ENCODE data around the gene CYB5RL.
"Not testable (repeated sequence)": the region's sequence is repeated elsewhere in the genome, so short reads cannot be mapped to it uniquely, and the experiment has no call there.

Gene CYB5RL

GRCh38 chr1:54199765-54200518, at the start of gene CYB5RL, which contains the start of gene MRPL37:
Gene CYB5RL (minus strand): TSS chr1:54200030. CDS start chr1:54195616, 4,414 bp downstream.
Gene MRPL37 (plus strand): TSS chr1:54200167. CDS start chr1:54200244, 77 bp downstream.
- peak; percentile 89 for DNase-seq (ENCODE audit: low spot score)

- DNase-seq (ENCODE audit: low spot score), result no peak
Measured at GRCh38 chr1:54248966-54249365, 49.1 kb upstream of the CYB5RL start.

- DNase-seq (ENCODE audit: low spot score), result no peak
Measured at GRCh38 chr1:54247863-54248515, 48.2 kb upstream of the CYB5RL start.

- DNase-seq (ENCODE audit: low spot score), result no peak
Measured at GRCh38 chr1:54246116-54246721, 46.4 kb upstream of the CYB5RL start.

GRCh38 chr1:54245501-54245900, 45.7 kb upstream of the CYB5RL start:
- DNase-seq (ENCODE audit: low spot score), result no peak

GRCh38 chr1:54244655-54245054, 44.8 kb upstream of the CYB5RL start:
- DNase-seq (ENCODE audit: low spot score), result no peak

- DNase-seq (ENCODE audit: low spot score), result no peak
Measured at GRCh38 chr1:54243022-54243421, 43.2 kb upstream of the CYB5RL start.

- DNase-seq (ENCODE audit: low spot score), result no peak
Measured at GRCh38 chr1:54241364-54241763, 41.5 kb upstream of the CYB5RL start.

GRCh38 chr1:54240741-54241335, 41.0 kb upstream of the CYB5RL start:
- no peak for DNase-seq (ENCODE audit: low spot score)

GRCh38 chr1:54239631-54240031, 39.8 kb upstream of the CYB5RL start:
- DNase-seq (ENCODE audit: low spot score), result peak; percentile 30

- DNase-seq (ENCODE audit: low spot score), result no peak
Measured at GRCh38 chr1:54239035-54239383, 39.2 kb upstream of the CYB5RL start.

GRCh38 chr1:54238353-54239034, 38.7 kb upstream of the CYB5RL start:
- no peak for DNase-seq (ENCODE audit: low spot score)

GRCh38 chr1:54237586-54237985, 37.8 kb upstream of the CYB5RL start:
- no peak for DNase-seq (ENCODE audit: low spot score)

GRCh38 chr1:54234284-54234683, 34.5 kb upstream of the CYB5RL start:
- no peak for DNase-seq (ENCODE audit: low spot score)

- not testable (repeated sequence) for DNase-seq (ENCODE audit: low spot score)
Measured at GRCh38 chr1:54233196-54233595, 33.4 kb upstream of the CYB5RL start.

GRCh38 chr1:54230507-54231339, 30.9 kb upstream of the CYB5RL start:
- no peak for DNase-seq (ENCODE audit: low spot score)

- no peak for DNase-seq (ENCODE audit: low spot score)
Measured at GRCh38 chr1:54229281-54229891, 29.6 kb upstream of the CYB5RL start.

- DNase-seq (ENCODE audit: low spot score), result no peak
Measured at GRCh38 chr1:54228638-54229079, 28.8 kb upstream of the CYB5RL start.

- DNase-seq (ENCODE audit: low spot score), result no peak
Measured at GRCh38 chr1:54227891-54228310, 28.1 kb upstream of the CYB5RL start.

- peak; percentile 25 for DNase-seq (ENCODE audit: low spot score)
Measured at GRCh38 chr1:54227091-54227602, 27.3 kb upstream of the CYB5RL start.

Data from globus pallidus (tissue), 1 donor.